ENCODE results near the gene STK24. TPM values are rescaled to one million over a fixed set of nuclear protein-coding genes. Genes with fewer than 3 reads are reported as not detected.
A peak's percentile ranks its signal among the peaks of the same experiment; 100 is the strongest.

Gene STK24
- total RNA-seq, 1 experiment from 2014 or later: 133 TPM

- no peak for DNase-seq (ENCODE audit: low read depth in 1 of 2, low spot score in 2 of 2)
- Histone ChIP-seq H3K36me3 (peaks cover 81% of the 10 kb centered on the region), H3K9me3 (replicated peaks) (no peaks in the 10 kb centered on the region), H3K27ac (no peak overlapping the region), H3K4me3 (no peak overlapping the region), H3K27me3 (replicated peaks) (no peaks in the 10 kb centered on the region), H3K4me1 (replicated peaks) (peaks cover 15% of the 10 kb centered on the region)
Measured at GRCh38 chr13:98451676-98452470, 125.0 kb downstream of the STK24 start.

DNA sequence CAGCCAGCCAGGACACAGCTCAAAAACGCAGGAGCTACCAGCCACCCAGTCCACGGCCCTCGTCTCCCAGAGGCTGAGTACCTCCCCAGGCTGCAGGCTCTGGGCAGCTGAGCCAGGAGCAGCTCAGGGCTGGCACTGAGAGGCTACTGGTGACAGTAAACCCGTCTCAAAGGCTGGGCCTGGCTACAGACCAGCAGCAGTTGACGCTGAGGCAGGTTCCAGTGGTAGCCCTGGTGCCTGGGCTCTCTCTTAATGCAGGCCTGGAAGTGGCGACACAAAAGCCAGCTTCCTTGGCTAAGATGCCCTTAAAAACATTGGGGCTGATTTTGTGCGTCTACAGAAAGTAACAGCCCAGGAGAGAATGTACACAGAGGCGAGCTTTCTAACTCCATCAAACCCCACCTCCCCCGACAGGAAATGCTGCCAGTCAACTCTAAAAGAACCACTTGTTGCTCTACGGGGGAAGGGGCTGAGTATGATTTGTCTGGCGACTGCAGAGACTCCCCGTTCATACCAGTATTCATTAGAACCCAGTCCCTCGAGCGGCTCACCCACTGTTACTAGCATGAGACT, 126.3 kb downstream of the STK24 start:
- Histone ChIP-seq H3K27ac (no peak overlapping the region), H3K4me1 (replicated peaks) (peaks cover 17% of the 10 kb centered on the region)

DNA sequence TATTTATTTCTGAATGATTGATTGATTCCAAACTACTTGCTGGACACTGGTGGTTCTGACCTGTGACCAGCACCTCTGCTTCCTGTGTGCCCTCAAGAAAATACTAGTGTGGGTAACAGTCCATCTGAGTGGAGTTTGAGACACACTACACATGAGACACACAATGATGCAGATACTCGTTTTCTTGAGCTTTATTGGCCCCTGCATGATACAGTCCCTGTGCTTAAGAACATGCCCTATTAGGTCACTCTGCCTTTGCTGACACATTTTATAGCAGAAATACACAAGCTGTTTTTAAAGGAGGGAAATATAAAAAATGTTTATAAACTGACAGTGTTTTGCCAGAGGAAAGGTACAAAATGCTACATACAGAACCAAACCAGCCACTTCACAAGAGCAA, 126.9 kb downstream of the STK24 start:
- Histone ChIP-seq H3K9me3 (replicated peaks) (no peaks in the 10 kb centered on the region), H3K4me3 (no peak overlapping the region), H3K36me3 (peaks cover 77% of the 10 kb centered on the region), H3K27ac (no peak overlapping the region), H3K4me1 (replicated peaks) (peaks cover 16% of the 10 kb centered on the region), H3K27me3 (replicated peaks) (no peaks in the 10 kb centered on the region)
- no peak for DNase-seq (ENCODE audit: low read depth in 1 of 2, low spot score in 2 of 2)

More for the DNA sequence above, 126.3 kb downstream of the STK24 start:
- Histone ChIP-seq H3K9me3 (replicated peaks) (no peaks in the 10 kb centered on the region), H3K36me3 (peaks cover 81% of the 10 kb centered on the region), H3K27me3 (replicated peaks) (no peaks in the 10 kb centered on the region), H3K4me3 (no peak overlapping the region)
- DNase-seq (ENCODE audit: low read depth in 1 of 2, low spot score in 2 of 2): no peak

DNA sequence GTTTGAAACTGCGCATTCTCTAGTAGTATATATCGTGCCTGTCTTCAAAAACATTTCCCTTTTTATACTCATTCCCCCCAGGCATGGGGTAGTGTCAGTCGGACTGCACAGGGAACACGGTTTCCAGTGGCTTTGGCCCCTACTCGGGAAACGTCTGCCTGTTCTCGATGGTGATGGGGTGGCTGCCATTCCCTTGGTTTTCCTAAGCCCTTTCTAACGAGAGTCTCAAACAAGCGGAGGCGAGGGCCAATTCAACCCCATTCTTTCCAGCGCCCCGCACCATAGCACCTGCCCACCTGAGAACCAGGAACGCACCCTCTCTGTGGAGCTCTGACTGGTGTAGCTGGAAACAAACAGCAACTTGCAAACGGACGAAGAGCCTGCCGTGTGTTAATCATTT, 127.6 kb downstream of the STK24 start:
- no peak for DNase-seq (ENCODE audit: low read depth in 1 of 2, low spot score in 2 of 2)
- Histone ChIP-seq H3K36me3 (peaks cover 82% of the 10 kb centered on the region), H3K27me3 (replicated peaks) (no peaks in the 10 kb centered on the region), H3K9me3 (replicated peaks) (no peaks in the 10 kb centered on the region), H3K4me3 (no peak overlapping the region), H3K27ac (no peak overlapping the region), H3K4me1 (replicated peaks) (peaks cover 9% of the 10 kb centered on the region)

GRCh38 chr13:98448642-98448928, 128.3 kb downstream of the STK24 start:
- H3K4me3 ChIP-seq: no peak overlapping the region
- no peak for DNase-seq (ENCODE audit: low read depth in 1 of 2, low spot score in 2 of 2)
- H3K9me3 ChIP-seq (replicated peaks): no peaks in the 10 kb centered on the region
- no peak overlapping the region for H3K27ac ChIP-seq
- H3K27me3 ChIP-seq (replicated peaks): no peaks in the 10 kb centered on the region
- peaks cover 5% of the 10 kb centered on the region for H3K4me1 ChIP-seq (replicated peaks)
- H3K36me3 ChIP-seq: peaks cover 85% of the 10 kb centered on the region

DNA sequence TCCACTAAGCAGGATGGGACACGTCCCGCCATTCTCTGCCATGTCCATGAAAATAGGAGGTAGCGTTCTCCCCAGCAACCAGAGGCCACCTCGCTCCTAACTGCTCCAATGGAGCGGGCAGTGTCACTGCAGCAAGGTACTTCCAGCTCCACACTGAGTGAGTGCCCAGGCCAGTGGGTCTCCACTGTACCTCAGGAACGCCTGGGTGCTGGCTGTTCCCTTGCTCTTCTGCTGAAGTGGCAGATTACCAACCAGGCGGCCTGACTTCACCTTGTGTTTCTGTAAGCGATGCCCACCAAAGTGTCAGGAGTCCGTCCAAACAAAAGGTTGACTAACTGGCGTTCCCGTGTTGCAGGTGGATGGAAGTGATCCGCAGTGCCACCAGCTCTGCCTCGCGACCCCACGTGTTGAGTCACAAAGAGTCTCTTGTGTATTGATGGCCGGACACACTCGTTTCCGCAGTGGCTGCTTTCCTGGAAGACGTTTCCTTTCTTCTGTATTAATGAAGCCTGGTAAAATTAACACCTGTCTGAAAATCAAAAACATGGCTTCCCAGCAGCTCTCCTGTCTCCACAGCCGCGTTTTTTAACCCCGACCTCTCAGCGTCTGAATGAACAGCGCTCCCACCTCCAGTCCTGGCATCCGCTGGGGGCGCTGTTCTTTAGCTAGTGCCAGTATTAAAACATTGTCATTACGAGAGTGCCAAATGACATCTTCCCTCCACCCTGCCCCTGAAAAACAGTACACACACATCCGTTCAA, 128.8 kb downstream of the STK24 start:
- Histone ChIP-seq H3K27ac (no peak overlapping the region), H3K4me1 (replicated peaks) (peaks cover 10% of the 10 kb centered on the region), H3K27me3 (replicated peaks) (no peaks in the 10 kb centered on the region), H3K4me3 (no peak overlapping the region), H3K9me3 (replicated peaks) (no peaks in the 10 kb centered on the region), H3K36me3 (peaks cover 80% of the 10 kb centered on the region)
- no peak for DNase-seq (ENCODE audit: low read depth in 1 of 2, low spot score in 2 of 2)

GRCh38 chr13:98447130-98447529, 129.8 kb downstream of the STK24 start:
- Histone ChIP-seq H3K4me1 (replicated peaks) (peaks cover 11% of the 10 kb centered on the region), H3K36me3 (peaks cover 72% of the 10 kb centered on the region), H3K27ac (no peak overlapping the region), H3K9me3 (replicated peaks) (no peaks in the 10 kb centered on the region), H3K4me3 (no peak overlapping the region), H3K27me3 (replicated peaks) (no peaks in the 10 kb centered on the region)
- DNase-seq (ENCODE audit: low read depth in 1 of 2, low spot score in 2 of 2): no peak

DNA sequence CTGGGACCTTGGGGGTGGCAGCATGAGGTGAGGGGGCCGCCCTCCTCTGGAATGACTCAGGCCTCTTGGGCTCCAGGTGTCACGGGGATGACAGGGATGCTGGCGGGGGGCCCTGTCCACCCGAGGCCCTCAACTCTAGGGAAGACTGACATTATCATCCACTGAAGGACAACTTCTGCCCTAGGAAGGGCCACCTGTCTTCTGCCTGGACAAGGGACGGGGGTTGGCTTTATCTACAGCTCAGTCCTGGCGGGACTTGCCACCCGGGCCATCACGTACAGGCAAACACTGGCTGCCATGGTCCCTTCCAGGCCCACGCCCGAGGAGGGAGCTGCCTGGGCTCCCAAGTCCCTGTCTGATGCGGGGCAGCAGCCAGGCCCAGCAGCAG, 130.7 kb downstream of the STK24 start:
- no peak overlapping the region for H3K4me3 ChIP-seq
- H3K9me3 ChIP-seq (replicated peaks): no peaks in the 10 kb centered on the region
- peaks cover 66% of the 10 kb centered on the region for H3K36me3 ChIP-seq
- no peaks in the 10 kb centered on the region for H3K27me3 ChIP-seq (replicated peaks)
- no peak overlapping the region for H3K27ac ChIP-seq
- peaks cover 11% of the 10 kb centered on the region for H3K4me1 ChIP-seq (replicated peaks)
- no peak for DNase-seq (ENCODE audit: low read depth in 1 of 2, low spot score in 2 of 2)

DNA sequence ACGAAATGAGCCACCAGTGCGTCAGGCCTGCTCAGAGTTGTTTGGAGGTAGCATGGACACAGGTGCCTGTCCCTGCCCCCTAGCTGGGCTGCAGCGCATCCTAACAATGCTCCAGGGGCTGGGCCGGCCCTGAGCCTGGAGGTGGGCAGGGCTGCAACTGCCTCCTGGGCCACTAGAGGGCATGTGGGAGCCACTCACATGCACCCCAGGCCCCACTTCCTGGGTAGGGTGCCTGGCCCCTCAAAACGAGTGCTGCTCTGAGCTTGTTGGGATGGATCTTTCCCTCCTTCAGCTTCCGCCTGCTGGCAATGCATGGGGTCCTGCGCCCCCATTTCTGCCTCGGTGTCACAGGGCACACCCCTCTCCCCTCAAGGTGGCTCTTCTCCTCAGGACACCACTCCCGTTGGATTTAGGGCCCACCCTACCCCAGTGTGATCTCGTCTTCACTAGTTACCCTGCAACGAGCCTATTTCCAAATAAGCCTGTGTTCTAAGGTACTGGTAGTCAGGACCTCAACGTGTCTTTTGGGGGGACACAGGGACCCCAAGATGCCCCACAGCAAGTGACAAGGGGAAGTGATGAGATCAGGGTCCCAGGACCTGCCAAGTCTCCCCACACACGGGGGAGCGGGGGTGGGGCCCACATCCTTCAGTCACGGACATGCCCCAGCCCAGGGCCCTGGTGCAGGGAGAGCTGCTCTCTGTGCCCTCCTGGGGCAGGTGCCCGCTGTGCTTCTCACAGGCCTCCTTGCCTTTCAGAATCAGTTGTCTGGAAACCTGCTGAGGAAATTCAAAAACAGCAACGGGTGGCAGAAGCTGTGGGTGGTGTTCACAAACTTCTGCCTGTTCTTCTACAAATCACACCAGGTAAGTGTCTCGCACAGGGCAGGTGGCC, 131.3 kb downstream of the STK24 start:
- H3K36me3 ChIP-seq: peaks cover 64% of the 10 kb centered on the region

GRCh38 chr13:98444381-98444780, 132.5 kb downstream of the STK24 start:
- Histone ChIP-seq H3K27me3 (replicated peaks) (no peaks in the 10 kb centered on the region), H3K9me3 (replicated peaks) (no peaks in the 10 kb centered on the region), H3K4me1 (replicated peaks) (peaks cover 11% of the 10 kb centered on the region), H3K36me3 (peaks cover 64% of the 10 kb centered on the region), H3K4me3 (no peak overlapping the region), H3K27ac (no peak overlapping the region)
- no peak for DNase-seq (ENCODE audit: low read depth in 1 of 2, low spot score in 2 of 2)

More for the DNA sequence above, 131.3 kb downstream of the STK24 start:
- H3K27ac ChIP-seq: no peak overlapping the region
- H3K9me3 ChIP-seq (replicated peaks): no peaks in the 10 kb centered on the region
- no peaks in the 10 kb centered on the region for H3K27me3 ChIP-seq (replicated peaks)
- H3K4me3 ChIP-seq: no peak overlapping the region
- peaks cover 11% of the 10 kb centered on the region for H3K4me1 ChIP-seq (replicated peaks)
- peak; percentile 78 to 83 for DNase-seq (ENCODE audit: low read depth in 1 of 2, low spot score in 2 of 2)

DNA sequence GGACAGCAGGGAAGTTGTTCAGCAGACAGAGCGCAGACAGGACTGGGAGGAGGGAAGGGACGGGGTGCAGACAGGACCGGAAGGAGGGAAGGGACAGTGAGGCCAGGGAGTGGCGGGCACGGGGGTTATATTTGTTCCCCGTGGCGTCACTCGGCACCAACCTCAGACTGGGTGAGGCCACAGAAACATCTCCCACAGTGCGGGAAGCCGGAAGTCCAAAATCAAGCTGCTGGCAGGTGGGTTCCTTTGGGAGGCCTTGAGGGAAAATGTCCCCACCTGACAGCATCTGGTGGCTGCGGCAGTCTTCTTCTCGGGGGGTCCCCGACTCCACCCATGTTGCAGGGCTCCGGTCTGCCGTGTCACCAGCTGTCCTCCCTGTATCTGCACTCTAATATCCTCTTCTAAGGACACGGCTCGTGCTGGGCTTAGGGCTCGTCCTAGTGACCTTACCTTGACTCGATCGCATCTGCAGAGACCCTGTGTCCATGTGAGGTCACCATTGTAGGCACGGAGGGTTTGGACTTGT, 133.0 kb downstream of the STK24 start:
- Histone ChIP-seq H3K4me1 (replicated peaks) (peaks cover 11% of the 10 kb centered on the region), H3K36me3 (peaks cover 62% of the 10 kb centered on the region), H3K27ac (no peak overlapping the region), H3K27me3 (replicated peaks) (no peaks in the 10 kb centered on the region), H3K4me3 (no peak overlapping the region), H3K9me3 (replicated peaks) (no peaks in the 10 kb centered on the region)
- no peak for DNase-seq (ENCODE audit: low read depth in 1 of 2, low spot score in 2 of 2)

GRCh38 chr13:98443329-98443728, 133.6 kb downstream of the STK24 start:
- no peaks in the 10 kb centered on the region for H3K27me3 ChIP-seq (replicated peaks)
- H3K4me1 ChIP-seq (replicated peaks): peaks cover 11% of the 10 kb centered on the region
- H3K4me3 ChIP-seq: no peak overlapping the region
- H3K27ac ChIP-seq: no peak overlapping the region
- no peaks in the 10 kb centered on the region for H3K9me3 ChIP-seq (replicated peaks)
- H3K36me3 ChIP-seq: peaks cover 57% of the 10 kb centered on the region
- peak in 1 of 2 experiments; percentile 71 for DNase-seq (ENCODE audit: low read depth in 1 of 2, low spot score in 2 of 2)

Data from SJSA1 (cell line).